Adrenal gland (tissue), 5 donors: Measurements from ENCODE around the gene SCCPDH.

Experiments
- POLR2A ChIP-seq, 2 donors: fragments of 450-650 bp; IDR thresholded peaks; one replicate each; pipeline ENCODE4 v1.6.1; 2017; ENCODE audit warnings: antibody characterized with exemption in 2 of 2, mild to moderate bottlenecking in 2 of 2, moderate library complexity in 1 of 2
- TF ChIP-seq, protein P1 (sequence below), 6 experiments: fragments of 450-650 bp in 4 of 6; fragments of 200-600 bp in 2 of 6; sonication (generic) in 1 of 6; IDR thresholded peaks; 1 replicate in 5 of 6; 2 replicates in 1 of 6; pipeline versions ENCODE4 v1.5.1 to v1.8.0; 2016 to 2021; ENCODE audit warnings: antibody characterized with exemption in 6 of 6, mild to moderate bottlenecking in 2 of 6, moderate library complexity in 1 of 6
- donor health status: DM: no; HTN: no; CAD: no.

DNA sequence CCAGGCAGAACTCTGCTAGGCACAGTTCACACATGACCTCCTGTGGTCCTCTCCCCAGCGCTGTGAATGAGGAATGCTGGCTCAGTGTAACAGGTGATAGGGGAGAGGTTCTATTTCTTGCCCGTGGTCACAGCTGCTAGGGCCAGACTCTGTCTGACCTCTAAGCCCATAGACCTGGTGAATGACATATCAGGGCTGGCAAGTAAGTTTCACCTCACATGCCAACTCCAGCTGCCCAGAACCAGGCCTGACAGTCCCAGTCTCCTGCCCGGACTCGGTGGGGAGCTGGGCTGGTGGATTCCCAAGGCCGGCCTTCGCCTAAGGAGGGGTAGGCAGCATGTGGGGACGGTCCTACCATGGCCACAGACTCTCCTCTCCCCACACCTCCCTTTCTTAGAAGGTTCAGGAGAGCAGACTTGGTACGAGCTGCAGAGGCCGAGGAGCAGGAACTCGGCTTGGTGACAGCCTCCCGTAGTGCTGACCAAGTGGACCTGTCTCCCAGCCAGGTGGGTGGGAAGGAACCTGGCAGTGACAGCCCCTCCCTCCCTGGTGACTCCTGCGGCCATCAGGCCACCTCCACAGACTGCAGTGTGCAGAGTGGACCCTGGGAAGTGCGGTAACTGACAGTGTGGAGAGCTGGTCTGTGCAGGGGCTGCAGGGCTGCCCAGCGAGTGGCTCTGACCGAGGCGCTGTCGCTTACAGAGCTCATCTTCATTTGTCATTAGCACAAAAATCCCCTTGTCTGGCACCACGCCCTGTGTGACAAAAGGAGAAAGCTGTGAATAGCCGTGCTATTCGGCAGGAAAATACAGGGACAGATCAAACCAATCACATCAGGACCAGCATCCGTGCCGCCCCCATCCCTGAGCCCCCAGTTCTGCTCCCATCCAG, 74.6 kb downstream of the SCCPDH start:
- TF ChIP-seq, protein P1, sequence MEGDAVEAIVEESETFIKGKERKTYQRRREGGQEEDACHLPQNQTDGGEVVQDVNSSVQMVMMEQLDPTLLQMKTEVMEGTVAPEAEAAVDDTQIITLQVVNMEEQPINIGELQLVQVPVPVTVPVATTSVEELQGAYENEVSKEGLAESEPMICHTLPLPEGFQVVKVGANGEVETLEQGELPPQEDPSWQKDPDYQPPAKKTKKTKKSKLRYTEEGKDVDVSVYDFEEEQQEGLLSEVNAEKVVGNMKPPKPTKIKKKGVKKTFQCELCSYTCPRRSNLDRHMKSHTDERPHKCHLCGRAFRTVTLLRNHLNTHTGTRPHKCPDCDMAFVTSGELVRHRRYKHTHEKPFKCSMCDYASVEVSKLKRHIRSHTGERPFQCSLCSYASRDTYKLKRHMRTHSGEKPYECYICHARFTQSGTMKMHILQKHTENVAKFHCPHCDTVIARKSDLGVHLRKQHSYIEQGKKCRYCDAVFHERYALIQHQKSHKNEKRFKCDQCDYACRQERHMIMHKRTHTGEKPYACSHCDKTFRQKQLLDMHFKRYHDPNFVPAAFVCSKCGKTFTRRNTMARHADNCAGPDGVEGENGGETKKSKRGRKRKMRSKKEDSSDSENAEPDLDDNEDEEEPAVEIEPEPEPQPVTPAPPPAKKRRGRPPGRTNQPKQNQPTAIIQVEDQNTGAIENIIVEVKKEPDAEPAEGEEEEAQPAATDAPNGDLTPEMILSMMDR (IDR thresholded peaks at IDR 0.05), result no peak
- TF ChIP-seq POLR2A (IDR thresholded peaks at IDR 0.05), result no peak
